ENCODE measurements around the gene GJD2. TPM values are rescaled to one million over a fixed set of nuclear protein-coding genes. Genes with fewer than 3 reads are reported as not detected.

Gene GJD2
- total RNA-seq, 2 donors from 2014 or later = not detected

DNA sequence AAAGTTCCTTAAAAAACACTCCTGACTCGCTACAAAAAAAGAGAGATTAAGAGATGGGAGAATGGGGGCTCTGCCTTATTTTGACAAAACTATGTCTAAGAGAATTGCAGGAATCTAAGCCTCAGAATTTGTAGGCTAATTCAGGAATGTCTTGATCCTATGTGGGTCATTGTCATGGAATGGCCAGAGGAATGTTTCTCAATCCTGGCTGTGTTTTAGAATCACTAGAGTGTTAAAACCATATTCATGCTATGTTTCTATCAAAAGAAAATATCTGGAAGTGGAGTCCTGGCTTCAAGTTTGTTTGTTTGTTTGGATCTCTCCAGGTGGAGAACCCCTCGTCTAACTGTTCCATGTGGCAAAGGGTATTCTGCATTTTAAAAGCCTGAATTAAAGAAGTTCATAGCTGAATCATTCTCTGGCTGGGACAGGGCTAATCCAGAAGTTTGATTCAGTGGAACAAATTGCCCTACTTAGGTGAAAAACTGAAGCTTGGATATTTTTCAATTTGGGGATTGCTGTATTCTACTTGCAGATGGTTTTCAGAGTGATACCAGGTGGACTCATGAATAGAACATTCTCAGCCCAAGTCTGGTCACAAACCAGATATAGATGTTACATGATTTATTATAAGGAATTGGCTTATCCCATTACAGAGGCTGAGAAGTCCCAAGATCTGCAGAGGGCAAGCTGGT, 28.2 kb downstream of the GJD2 start:
- no peaks in the 10 kb centered on the region for H3K36me3 Mint-ChIP-seq
- DNase-seq (ENCODE audit: low spot score) = no peak
- no peak for ATAC-seq
- H3K9me3 Mint-ChIP-seq = no peaks in the 10 kb centered on the region
- H3K27ac Mint-ChIP-seq = no peak overlapping the region
- H3K4me3 Mint-ChIP-seq = no peak overlapping the region
- peaks cover 31 to 54% of the 10 kb centered on the region in 2 donors for H3K27me3 Mint-ChIP-seq
- H3K4me1 Mint-ChIP-seq (ENCODE audit: low read depth in 2 of 2) = no peaks in the 10 kb centered on the region

DNA sequence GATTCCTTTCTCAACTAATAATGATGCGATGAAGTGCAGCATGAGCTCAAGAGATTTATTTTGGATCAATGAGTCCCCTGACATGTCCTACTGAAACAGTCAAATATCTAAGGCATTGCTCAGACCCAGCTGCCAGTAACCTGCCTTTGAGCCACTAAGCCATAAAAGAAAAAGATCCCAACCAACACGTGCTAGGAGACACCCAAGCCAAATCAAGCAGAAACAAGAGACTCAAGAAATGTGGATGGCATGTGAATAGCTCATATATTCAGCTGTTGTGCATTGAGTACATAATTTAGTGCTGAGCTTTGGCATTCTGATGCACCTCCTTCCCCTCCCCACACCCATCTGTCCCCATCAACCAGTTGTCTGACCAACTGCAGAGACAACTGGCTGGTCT, 29.2 kb downstream of the GJD2 start:
- no peaks in the 10 kb centered on the region for H3K36me3 Mint-ChIP-seq
- H3K4me1 Mint-ChIP-seq (ENCODE audit: low read depth in 2 of 2) = no peaks in the 10 kb centered on the region
- H3K27me3 Mint-ChIP-seq = peaks cover 38 to 50% of the 10 kb centered on the region in 2 donors
- ATAC-seq (no peak), DNase-seq (ENCODE audit: low spot score) (no peak)
- H3K4me3 Mint-ChIP-seq = no peak overlapping the region
- no peaks in the 10 kb centered on the region for H3K9me3 Mint-ChIP-seq
- no peak overlapping the region for H3K27ac Mint-ChIP-seq

DNA sequence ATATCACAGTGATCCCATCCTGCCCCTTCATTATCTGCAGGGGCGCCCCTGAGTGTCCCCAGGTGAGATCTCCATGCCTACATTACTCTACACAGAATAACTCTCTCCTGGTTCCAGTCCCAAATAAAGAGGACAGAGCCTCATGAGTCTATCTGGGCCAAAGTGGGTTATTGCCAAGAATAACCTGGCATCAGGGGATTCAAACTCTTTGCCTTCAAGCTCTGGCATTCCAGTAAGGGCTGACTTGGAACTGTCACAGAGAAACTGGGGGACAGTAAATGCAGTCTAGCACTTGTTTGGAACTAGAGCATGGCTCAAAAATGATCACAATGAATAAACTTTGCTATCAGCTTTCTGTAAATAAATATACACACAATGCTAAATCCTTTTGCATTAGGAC, 30.3 kb downstream of the GJD2 start:
- no peak for DNase-seq (ENCODE audit: low spot score)
- H3K4me3 Mint-ChIP-seq = no peak overlapping the region
- H3K36me3 Mint-ChIP-seq = no peaks in the 10 kb centered on the region
- H3K27me3 Mint-ChIP-seq = peaks cover 35 to 53% of the 10 kb centered on the region in 2 donors
- no peak for ATAC-seq
- no peaks in the 10 kb centered on the region for H3K4me1 Mint-ChIP-seq (ENCODE audit: low read depth in 2 of 2)
- no peak overlapping the region for H3K27ac Mint-ChIP-seq
- H3K9me3 Mint-ChIP-seq = no peaks in the 10 kb centered on the region

DNA sequence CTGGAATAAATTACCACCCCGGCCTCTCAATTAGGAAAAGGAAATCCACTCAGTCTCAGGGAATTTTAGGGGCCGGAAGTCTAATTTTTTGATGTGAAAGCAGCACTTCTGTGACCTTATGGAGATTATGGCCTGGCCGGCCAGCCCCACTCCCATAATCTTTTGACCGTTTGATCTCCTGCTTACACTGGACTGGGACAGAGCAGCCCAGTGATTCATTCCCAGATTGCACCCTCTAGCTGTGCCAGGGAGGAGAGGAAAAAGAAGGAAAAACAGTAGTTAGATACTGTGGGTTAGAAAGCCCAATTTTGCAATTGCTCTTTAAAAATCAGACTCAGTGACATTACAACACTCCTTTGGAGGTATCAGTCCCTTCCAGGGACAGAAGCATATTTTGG, 32.4 kb downstream of the GJD2 start:
- no peaks in the 10 kb centered on the region for H3K4me1 Mint-ChIP-seq (ENCODE audit: low read depth in 2 of 2)
- ATAC-seq (no peak), DNase-seq (ENCODE audit: low spot score) (no peak)
- peaks cover 32 to 59% of the 10 kb centered on the region in 2 donors for H3K27me3 Mint-ChIP-seq
- H3K36me3 Mint-ChIP-seq = no peaks in the 10 kb centered on the region
- no peak overlapping the region for H3K4me3 Mint-ChIP-seq
- H3K9me3 Mint-ChIP-seq = no peaks in the 10 kb centered on the region
- no peak overlapping the region for H3K27ac Mint-ChIP-seq

DNA sequence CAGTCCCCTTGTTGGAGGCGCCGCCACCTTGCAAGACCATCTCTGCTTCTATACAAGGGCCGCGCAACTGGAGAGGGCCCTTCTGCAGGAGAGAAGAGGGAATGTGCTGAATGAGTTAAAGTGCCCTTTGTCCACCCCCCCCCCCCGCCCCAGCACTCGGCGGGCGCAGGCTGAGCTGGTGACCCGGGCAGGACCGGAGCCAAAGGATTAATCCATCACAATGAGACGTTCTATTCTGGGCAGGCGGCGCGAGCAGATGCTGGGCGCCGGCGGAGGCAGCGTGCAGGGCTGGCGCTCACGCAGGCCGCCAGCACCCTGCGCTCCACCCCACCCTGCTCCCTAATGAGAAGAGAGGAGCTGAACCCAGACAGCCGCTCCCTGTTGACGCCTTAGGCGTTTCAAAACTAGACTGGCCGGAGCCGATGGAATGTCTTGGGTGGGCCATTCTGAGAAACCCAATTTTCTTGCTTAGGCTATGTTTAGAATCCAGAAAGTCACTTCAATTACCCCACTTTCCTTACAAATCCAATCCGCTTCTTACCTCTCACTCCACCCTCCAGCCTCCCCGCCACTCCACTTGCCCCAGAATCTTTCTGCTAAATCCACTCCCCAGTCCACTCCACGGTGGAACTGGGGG, 32.9 kb downstream of the GJD2 start:
- H3K4me1 Mint-ChIP-seq (ENCODE audit: low read depth in 2 of 2) = no peaks in the 10 kb centered on the region
- H3K27ac Mint-ChIP-seq = no peak overlapping the region
- no peaks in the 10 kb centered on the region for H3K36me3 Mint-ChIP-seq
- H3K4me3 Mint-ChIP-seq = no peak overlapping the region
- ATAC-seq = no peak
- no peaks in the 10 kb centered on the region for H3K9me3 Mint-ChIP-seq
- peaks cover 29 to 59% of the 10 kb centered on the region in 2 donors for H3K27me3 Mint-ChIP-seq
- no peak for DNase-seq (ENCODE audit: low spot score)

DNA sequence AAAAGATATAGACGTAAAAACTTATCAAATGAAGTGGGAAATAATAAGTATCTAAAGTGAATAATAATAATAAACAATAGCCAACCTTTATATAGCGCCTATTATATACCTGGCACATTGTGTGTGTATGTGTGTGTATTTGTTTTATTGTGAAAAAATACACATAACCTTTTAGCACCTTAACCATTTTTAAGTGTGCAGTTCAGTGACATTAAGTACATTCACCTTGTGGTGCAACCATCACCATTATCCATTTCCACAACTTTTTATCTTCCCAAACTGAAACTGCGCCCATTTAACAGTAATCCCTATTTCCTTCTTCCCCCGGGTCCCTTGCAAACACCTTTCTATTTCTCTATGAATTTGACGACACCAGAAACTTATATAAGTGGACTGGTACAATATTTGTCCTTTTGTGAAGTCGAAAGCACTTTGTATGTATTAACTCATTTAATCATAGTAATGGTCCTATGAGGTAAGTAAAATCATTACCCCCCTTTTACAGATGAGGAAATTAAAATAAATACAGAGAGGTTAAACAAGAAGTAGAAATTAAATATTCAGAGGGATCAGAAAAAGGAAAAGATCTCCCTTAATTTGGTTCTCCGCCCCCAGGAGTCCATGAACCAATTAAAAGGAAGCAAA, 33.5 kb downstream of the GJD2 start:
- DNase-seq (ENCODE audit: low spot score) = no peak
- peaks cover 30 to 57% of the 10 kb centered on the region in 2 donors for H3K27me3 Mint-ChIP-seq

DNA sequence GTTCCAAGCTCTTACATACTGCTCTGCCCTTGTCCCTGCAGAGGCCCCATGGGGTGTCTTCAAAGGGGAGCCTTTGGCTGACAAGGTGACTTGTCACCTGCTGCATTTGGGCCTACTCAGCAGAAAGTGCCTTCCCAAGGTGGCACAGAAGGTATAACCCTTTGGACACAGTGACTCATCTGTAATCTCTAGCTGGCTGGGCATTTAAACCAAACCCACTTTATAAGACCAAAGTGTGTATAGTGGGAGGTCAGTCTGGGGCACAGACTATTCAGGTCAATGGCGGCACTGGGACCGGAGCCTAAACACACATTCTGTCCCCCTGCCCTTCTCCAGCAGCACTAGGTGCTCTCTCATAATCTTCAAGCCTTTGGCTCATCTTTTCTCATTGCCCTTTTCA, 35.1 kb downstream of the GJD2 start:
- Mint-ChIP-seq H3K36me3 (no peaks in the 10 kb centered on the region), H3K4me3 (no peak overlapping the region), H3K4me1 (ENCODE audit: low read depth in 2 of 2) (no peaks in the 10 kb centered on the region), H3K27ac (no peak overlapping the region), H3K27me3 (peaks cover 24 to 41% of the 10 kb centered on the region in 2 donors), H3K9me3 (no peaks in the 10 kb centered on the region)
- DNase-seq (ENCODE audit: low spot score) (no peak), ATAC-seq (peak in 1 of 2 donors; percentile 16)

More for the DNA sequence above, 33.5 kb downstream of the GJD2 start:
- H3K9me3 Mint-ChIP-seq = no peaks in the 10 kb centered on the region
- no peaks in the 10 kb centered on the region for H3K36me3 Mint-ChIP-seq
- H3K4me3 Mint-ChIP-seq = no peak overlapping the region
- no peak overlapping the region for H3K27ac Mint-ChIP-seq
- ATAC-seq = no peak
- no peaks in the 10 kb centered on the region for H3K4me1 Mint-ChIP-seq (ENCODE audit: low read depth in 2 of 2)

DNA sequence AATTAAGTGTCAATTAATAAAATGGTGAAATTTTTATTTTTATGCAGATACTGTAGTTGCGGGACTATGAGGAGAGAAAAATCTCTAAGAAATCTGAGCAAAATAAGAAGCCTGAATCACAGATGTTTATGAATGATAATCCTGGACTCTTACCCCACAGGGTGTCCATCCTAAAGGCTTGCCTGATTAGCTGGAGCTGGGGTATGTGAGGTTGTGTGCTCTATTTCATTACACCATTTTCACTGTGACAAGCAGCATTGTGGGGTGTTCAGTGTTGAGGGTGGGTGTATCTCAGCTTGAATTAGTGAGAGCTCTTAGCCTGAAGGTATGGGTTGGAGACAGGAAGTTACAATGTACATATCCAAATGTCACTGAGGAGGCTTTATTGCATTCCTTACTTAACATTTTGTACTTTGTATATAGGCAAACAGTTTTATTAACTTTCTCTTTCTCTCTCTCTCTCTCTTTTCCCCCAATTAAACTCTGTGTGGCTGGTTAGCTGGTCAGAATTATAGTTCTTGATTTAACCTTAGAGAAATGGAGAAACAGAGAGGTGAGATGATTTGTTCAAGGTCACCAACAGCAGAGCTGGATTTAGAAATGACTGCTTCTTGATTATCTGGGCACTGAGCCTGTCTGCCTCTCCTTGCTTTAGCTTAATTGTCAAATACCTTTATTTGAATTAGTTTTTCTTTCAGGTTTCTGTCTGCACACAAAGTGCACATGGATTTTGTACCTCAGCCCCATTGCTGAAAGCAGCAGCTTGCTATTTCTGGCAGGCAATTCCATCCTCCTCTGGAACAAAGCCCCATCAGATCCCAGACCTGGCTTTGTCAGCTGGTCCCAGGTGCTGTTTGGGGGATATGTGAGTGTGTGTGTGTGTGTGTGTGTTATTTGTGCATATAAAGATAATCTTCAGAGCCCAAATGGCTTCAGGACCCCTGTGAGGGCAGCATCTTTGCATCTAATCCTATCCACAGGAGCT, 35.8 kb downstream of the GJD2 start:
- no peak for DNase-seq (ENCODE audit: low spot score)
- Mint-ChIP-seq H3K27me3 (peaks cover 23 to 44% of the 10 kb centered on the region in 2 donors), H3K4me3 (no peak overlapping the region), H3K9me3 (no peaks in the 10 kb centered on the region), H3K36me3 (no peaks in the 10 kb centered on the region), H3K4me1 (ENCODE audit: low read depth in 2 of 2) (no peaks in the 10 kb centered on the region), H3K27ac (no peak overlapping the region)
- ATAC-seq = no peak

DNA sequence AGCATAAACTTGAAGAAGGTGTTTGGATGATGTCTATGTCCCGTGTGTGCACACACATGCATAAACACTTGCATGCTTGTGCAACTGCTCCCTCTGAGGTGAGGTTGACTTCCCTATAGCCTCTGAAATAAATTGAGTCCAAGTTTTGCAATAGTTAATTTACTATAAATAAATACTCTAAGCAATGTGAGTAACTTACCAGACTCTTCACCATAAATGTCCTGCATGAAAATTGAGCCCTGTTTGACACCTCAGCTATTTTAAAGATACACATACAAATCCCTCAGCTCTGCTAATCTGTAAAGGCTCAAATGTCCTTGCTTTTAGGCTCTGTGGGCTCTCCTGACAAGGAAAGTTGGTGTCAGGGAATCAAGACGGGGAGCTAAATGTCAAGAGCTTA, 37.1 kb downstream of the GJD2 start:
- Mint-ChIP-seq H3K4me1 (ENCODE audit: low read depth in 2 of 2) (no peaks in the 10 kb centered on the region), H3K4me3 (no peak overlapping the region), H3K9me3 (no peaks in the 10 kb centered on the region), H3K27me3 (peaks cover 16 to 44% of the 10 kb centered on the region in 2 donors), H3K27ac (no peak overlapping the region), H3K36me3 (no peaks in the 10 kb centered on the region)
- ATAC-seq (no peak), DNase-seq (ENCODE audit: low spot score) (no peak)

DNA sequence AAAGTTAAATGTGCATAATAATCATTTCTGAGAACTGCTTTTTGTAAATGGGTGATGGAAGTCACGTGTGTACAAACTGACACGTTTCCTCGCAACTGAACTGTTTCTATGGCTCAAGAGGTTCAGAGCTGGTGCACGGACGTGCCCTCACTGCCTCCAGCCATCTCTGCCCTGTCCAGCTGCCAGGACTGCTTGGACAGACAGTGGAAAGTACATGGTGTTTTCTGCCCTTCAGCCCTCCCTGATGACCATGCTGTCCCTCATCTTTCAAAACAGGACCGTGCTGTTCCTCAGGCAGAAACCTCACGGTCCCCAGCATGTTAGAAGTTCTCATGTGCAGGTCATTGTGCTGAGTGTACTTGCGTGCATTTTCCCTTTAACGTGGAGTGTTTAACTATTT, 38.7 kb downstream of the GJD2 start:
- peaks cover 8 to 51% of the 10 kb centered on the region in 2 donors for H3K27me3 Mint-ChIP-seq
- no peak overlapping the region for H3K4me3 Mint-ChIP-seq
- H3K9me3 Mint-ChIP-seq = no peaks in the 10 kb centered on the region
- ATAC-seq (no peak), DNase-seq (ENCODE audit: low spot score) (no peak)
- no peak overlapping the region for H3K27ac Mint-ChIP-seq
- no peaks in the 10 kb centered on the region for H3K36me3 Mint-ChIP-seq
- H3K4me1 Mint-ChIP-seq (ENCODE audit: low read depth in 2 of 2) = no peaks in the 10 kb centered on the region

DNA sequence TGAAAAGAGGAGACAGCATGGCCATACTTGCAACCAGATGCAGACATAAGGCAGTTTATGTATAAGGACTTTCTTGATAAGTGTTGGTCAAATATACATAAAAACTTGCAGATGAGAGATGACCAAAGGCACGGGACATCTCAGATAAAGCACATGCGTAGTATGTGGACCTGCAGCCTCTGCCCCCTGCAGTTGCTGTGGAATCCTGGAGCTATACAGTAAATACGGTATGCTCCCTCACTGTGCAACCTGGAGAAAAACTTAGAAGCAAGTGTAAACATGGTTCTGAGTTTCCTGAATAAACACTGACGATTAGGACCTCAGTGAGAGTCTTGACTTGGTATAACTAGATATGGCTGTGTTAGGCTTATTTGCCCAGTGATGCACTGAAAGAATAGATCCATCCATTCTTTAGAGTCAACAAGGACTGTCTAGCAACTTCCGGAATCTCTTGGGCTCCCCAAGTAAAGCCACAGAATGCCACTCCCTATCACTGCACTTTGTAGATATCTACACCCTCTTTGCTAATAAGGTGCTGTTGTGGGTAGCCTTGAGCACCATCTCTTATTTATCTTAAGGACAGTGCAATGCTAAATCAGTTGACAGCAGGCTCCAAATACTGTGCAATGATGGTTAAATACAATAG, 40.2 kb downstream of the GJD2 start:
- no peak for ATAC-seq

DNA sequence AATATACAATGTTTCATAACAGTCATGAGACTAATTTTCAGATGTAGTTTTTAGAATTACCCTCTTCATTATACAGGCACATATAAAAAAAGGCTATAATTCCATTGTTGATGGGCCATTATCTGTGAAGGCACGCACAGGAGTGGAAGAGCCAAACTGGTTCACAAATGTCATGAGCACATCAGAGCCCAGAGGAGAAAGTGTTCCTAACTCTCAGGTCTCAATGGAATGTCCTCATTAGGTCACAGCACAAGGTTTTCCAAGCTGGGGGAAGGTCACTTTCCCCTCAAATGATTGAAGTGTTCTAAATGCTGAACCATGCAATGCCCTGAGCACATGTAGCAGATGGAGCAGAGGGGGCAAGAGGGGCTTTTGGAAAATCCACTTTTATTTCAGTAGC, 41.2 kb downstream of the GJD2 start:
- no peak overlapping the region for H3K27ac Mint-ChIP-seq
- ATAC-seq = no peak
- no peaks in the 10 kb centered on the region for H3K36me3 Mint-ChIP-seq
- H3K4me3 Mint-ChIP-seq = no peak overlapping the region
- no peak for DNase-seq (ENCODE audit: low spot score)
- peaks cover 0 to under 1% of the 10 kb centered on the region in 2 donors for H3K4me1 Mint-ChIP-seq (ENCODE audit: low read depth in 2 of 2)
- H3K9me3 Mint-ChIP-seq = no peaks in the 10 kb centered on the region
- H3K27me3 Mint-ChIP-seq = peaks cover 5 to 38% of the 10 kb centered on the region in 2 donors

More for the DNA sequence above, 40.2 kb downstream of the GJD2 start:
- Mint-ChIP-seq H3K9me3 (no peaks in the 10 kb centered on the region), H3K4me1 (ENCODE audit: low read depth in 2 of 2) (no peaks in the 10 kb centered on the region), H3K36me3 (no peaks in the 10 kb centered on the region), H3K4me3 (no peak overlapping the region), H3K27ac (no peak overlapping the region), H3K27me3 (peaks cover 5 to 44% of the 10 kb centered on the region in 2 donors)
- no peak for DNase-seq (ENCODE audit: low spot score)

DNA sequence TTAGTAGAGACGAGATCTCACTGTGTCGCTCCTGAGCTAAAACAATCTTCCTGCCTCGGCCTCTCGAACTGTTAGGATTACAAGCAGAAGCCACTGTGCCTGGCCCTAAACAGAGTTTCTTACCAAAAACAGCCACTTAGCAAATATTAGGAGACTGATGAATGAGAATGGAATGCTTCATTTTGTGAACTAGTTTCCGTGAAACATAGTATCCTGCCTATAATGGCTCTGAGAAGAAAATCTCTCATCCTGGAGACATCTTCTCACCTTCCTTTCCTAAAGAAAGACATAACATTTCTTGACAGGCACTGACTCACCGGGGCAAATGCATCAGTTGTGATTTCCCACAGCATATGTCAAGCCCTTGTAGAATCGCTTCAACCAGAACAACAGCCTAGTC, 44.9 kb downstream of the GJD2 start:
- H3K27ac Mint-ChIP-seq = no peak overlapping the region
- no peak for ATAC-seq
- H3K4me3 Mint-ChIP-seq = no peak overlapping the region
- H3K9me3 Mint-ChIP-seq = no peaks in the 10 kb centered on the region
- peaks cover 7 to 35% of the 10 kb centered on the region in 2 donors for H3K27me3 Mint-ChIP-seq
- DNase-seq (ENCODE audit: low spot score) = no peak
- no peaks in the 10 kb centered on the region for H3K36me3 Mint-ChIP-seq
- H3K4me1 Mint-ChIP-seq (ENCODE audit: low read depth in 2 of 2) = peaks cover 0 to 7% of the 10 kb centered on the region in 2 donors
